ENCODE measurements around the gene ANKRD11.

ANKRD11 gene

GRCh38 chr16:89412811-89413210, 77.5 kb downstream of the ANKRD11 start:
- H3K27me3 ChIP-seq (ENCODE audit: insufficient read depth, low read depth): no peaks in the 10 kb centered on the region
- H3K4me3 ChIP-seq (IDR thresholded peaks at IDR 0.05; ENCODE audit: insufficient read depth, low read depth, low read length): no peak overlapping the region
- no peak overlapping the region; the same call in 1 of the 2 replicates for H3K27ac ChIP-seq
- H3K9ac ChIP-seq: no peak overlapping the region
- TF ChIP-seq, protein P1, sequence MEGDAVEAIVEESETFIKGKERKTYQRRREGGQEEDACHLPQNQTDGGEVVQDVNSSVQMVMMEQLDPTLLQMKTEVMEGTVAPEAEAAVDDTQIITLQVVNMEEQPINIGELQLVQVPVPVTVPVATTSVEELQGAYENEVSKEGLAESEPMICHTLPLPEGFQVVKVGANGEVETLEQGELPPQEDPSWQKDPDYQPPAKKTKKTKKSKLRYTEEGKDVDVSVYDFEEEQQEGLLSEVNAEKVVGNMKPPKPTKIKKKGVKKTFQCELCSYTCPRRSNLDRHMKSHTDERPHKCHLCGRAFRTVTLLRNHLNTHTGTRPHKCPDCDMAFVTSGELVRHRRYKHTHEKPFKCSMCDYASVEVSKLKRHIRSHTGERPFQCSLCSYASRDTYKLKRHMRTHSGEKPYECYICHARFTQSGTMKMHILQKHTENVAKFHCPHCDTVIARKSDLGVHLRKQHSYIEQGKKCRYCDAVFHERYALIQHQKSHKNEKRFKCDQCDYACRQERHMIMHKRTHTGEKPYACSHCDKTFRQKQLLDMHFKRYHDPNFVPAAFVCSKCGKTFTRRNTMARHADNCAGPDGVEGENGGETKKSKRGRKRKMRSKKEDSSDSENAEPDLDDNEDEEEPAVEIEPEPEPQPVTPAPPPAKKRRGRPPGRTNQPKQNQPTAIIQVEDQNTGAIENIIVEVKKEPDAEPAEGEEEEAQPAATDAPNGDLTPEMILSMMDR (conservative IDR thresholded peaks at IDR 0.05; ENCODE audit: low read depth, low read length): no peak
- H3K79me2 ChIP-seq (ENCODE audit: insufficient read depth, low read depth): peaks cover 99% of the 10 kb centered on the region
- H2AFZ ChIP-seq (ENCODE audit: low read depth): no peak overlapping the region
- no peak overlapping the region for H3K4me2 ChIP-seq
- H3K4me1 ChIP-seq (ENCODE audit: low read depth, poor library complexity, severe bottlenecking): peaks cover 74% of the 10 kb centered on the region
- no peaks in the 10 kb centered on the region for H3K36me3 ChIP-seq (ENCODE audit: insufficient read depth)
- H4K20me1 ChIP-seq (ENCODE audit: insufficient read depth): peaks cover 83% of the 10 kb centered on the region

DNA sequence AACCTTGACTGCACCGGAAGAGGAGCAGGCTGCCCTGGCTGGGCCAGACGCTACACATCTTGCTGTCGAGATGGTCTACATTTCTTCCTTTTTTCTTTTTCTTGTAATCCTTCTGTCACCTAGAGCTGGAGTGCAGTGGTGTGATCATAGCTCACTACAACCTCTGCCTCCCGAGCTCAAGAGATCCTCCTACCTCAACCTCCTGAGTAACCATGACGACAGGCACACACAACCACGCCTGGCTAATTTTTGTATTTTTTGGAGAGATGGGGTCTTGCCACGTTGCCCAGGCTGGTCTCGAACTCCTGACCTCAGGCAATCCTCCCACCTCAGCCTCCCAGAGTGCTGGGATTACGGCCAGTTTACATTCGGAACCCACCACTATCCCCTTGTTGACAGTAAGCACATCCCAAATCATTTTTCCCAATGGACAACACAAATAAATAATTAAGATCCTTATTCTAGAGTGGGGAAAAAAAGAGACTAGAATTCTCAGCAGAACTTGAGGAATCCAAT, 79.0 kb downstream of the ANKRD11 start:
- TF ChIP-seq, protein P1 (conservative IDR thresholded peaks at IDR 0.05; ENCODE audit: low read depth, low read length): no peak
- Histone ChIP-seq H3K36me3 (ENCODE audit: insufficient read depth) (no peaks in the 10 kb centered on the region), H2AFZ (ENCODE audit: low read depth) (no peak overlapping the region), H3K4me2 (no peak overlapping the region), H4K20me1 (ENCODE audit: insufficient read depth) (peaks cover 84% of the 10 kb centered on the region), H3K4me3 (IDR thresholded peaks at IDR 0.05; ENCODE audit: insufficient read depth, low read depth, low read length) (no peak overlapping the region), H3K27ac (no peak overlapping the region), H3K27me3 (ENCODE audit: insufficient read depth, low read depth) (no peaks in the 10 kb centered on the region), H3K4me1 (ENCODE audit: low read depth, poor library complexity, severe bottlenecking) (peaks cover 63% of the 10 kb centered on the region), H3K79me2 (ENCODE audit: insufficient read depth, low read depth) (peaks cover 99% of the 10 kb centered on the region), H3K9ac (no peak overlapping the region)

DNA sequence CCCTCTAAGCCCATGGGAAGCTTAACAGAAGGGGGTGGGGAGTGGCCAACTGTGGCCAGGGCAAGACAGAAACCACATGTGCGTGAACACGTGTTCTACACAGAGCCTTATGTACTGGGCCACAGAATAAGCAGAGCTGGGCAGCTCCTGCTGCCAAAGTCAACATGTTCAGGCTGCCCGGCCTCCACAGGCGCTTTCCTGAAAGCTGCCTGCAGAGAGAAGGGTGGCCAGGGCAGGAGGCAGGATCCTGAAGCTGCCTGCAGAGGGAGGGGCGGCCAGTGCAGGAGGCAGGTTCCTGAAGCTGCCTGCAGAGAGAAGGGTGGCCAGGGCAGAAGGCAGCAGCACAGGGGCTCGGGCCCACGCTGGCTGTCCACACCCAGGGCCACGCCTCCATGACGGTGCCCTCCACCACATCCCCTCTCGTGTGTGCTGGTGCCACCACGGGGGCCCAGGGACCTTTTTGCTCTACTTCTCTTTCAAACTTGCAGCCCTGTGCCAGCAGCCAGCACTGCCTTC, 79.5 kb downstream of the ANKRD11 start:
- Histone ChIP-seq H3K4me1 (ENCODE audit: low read depth, poor library complexity, severe bottlenecking) (peaks cover 60% of the 10 kb centered on the region), H2AFZ (ENCODE audit: low read depth) (no peak overlapping the region), H3K9ac (no peak overlapping the region), H4K20me1 (ENCODE audit: insufficient read depth) (peaks cover 84% of the 10 kb centered on the region), H3K4me3 (IDR thresholded peaks at IDR 0.05; ENCODE audit: insufficient read depth, low read depth, low read length) (no peak overlapping the region), H3K79me2 (ENCODE audit: insufficient read depth, low read depth) (peaks cover 99% of the 10 kb centered on the region), H3K36me3 (ENCODE audit: insufficient read depth) (no peaks in the 10 kb centered on the region), H3K27ac (no peak overlapping the region), H3K27me3 (ENCODE audit: insufficient read depth, low read depth) (no peaks in the 10 kb centered on the region), H3K4me2 (no peak overlapping the region)
- TF ChIP-seq, protein P1 (conservative IDR thresholded peaks at IDR 0.05; ENCODE audit: low read depth, low read length): no peak

GRCh38 chr16:89410322-89410721, 80.0 kb downstream of the ANKRD11 start:
- H3K27ac ChIP-seq: no peak overlapping the region
- H4K20me1 ChIP-seq (ENCODE audit: insufficient read depth): peaks cover 86% of the 10 kb centered on the region
- peaks cover 99% of the 10 kb centered on the region for H3K79me2 ChIP-seq (ENCODE audit: insufficient read depth, low read depth)
- peaks cover 59% of the 10 kb centered on the region for H3K4me1 ChIP-seq (ENCODE audit: low read depth, poor library complexity, severe bottlenecking)
- no peak overlapping the region for H3K4me3 ChIP-seq (IDR thresholded peaks at IDR 0.05; ENCODE audit: insufficient read depth, low read depth, low read length)
- H3K36me3 ChIP-seq (ENCODE audit: insufficient read depth): no peaks in the 10 kb centered on the region
- no peaks in the 10 kb centered on the region for H3K27me3 ChIP-seq (ENCODE audit: insufficient read depth, low read depth)
- TF ChIP-seq, protein P1 (conservative IDR thresholded peaks at IDR 0.05; ENCODE audit: low read depth, low read length): no peak
- no peak overlapping the region for H2AFZ ChIP-seq (ENCODE audit: low read depth)
- no peak overlapping the region for H3K4me2 ChIP-seq
- no peak overlapping the region for H3K9ac ChIP-seq

All from KMS-11 (cell line).